Measurements from ENCODE around the gene TBX15. TPM values are rescaled to one million over a fixed set of nuclear protein-coding genes. Genes with fewer than 3 reads are reported as not detected.
A peak's percentile ranks its signal among the peaks of the same experiment; 100 is the strongest.

Gene TBX15
- total RNA-seq, 2 experiments from 2014 or later, result not detected

- Mint-ChIP-seq H3K36me3 (ENCODE audit: low read depth) (no peaks in the 10 kb centered on the region), H3K27me3 (peaks cover 76% of the 10 kb centered on the region), H3K27ac (no peak overlapping the region), H3K4me3 (peak overlapping the region; percentile 15), H3K4me1 (peaks cover 9% of the 10 kb centered on the region), H3K9me3 (ENCODE audit: low read depth) (peaks cover 4% of the 10 kb centered on the region)
- intact Hi-C loops (cut with DNase I, micrococcal nuclease), result loop anchor here in 1 of 2 experiments (10.0 kb wide), 1 partner anchor 847 kb away; no protein-coding TSS in a partner anchor
- DNase-seq (no peak), ATAC-seq (no peak)
- CTCF ChIA-PET, result interaction anchor here (0.5 kb wide), 1 partner anchor 50 kb away, joined by 4 read pairs; no protein-coding TSS in a partner anchor
- POLR2A ChIA-PET, result no interaction called here
These were observed 13.3 kb upstream of the TBX15 start for GRCh38 chr1:119001181-119002027.

DNA sequence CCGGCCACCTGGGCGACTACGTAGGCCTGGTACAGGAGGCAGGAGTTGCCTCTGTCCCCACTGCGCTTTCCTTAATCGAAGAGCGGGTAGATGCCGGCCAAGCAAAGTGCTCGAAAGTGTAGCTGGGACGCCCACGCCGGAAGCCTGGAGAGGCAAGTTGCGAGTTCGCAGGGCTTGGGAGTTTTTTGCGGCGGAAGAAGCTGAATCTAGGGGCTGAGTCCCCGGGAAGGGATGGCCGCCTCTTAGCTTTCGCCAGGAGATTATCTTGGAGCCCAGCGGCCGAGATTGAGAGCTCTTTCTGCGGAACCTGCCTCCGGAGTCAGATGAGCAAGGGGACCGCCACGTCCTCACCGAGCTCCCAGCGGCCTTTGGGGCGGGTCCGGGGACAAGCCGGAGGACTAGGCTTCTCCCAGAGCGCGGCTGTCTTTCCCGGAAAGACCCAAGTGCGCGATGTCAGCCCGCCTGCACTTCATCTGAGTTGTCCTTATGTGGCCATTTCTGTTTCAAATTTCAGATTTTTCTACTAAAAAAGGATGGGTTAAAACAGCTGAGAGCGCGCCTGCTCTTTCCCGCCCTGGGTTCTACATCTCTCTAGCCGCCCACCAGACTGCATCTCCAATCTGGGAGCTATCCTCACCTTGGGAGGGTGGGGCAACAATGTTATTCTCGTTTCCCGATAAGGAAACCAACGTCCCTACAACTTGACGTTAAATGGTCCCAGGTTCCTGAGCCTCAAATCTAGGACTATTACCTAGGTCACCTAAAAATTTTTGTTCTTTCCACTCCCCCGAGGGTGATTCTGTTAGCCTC, 12.4 kb upstream of the TBX15 start:
- intact Hi-C loops (cut with DNase I, micrococcal nuclease), result loop anchor here in 1 of 2 experiments (10.0 kb wide), 1 partner anchor 846 kb away; no protein-coding TSS in a partner anchor
- ATAC-seq, result no peak
- ChIA-PET CTCF (interaction anchor here (0.7 kb wide), 1 partner anchor 8 kb away, joined by 4 read pairs; no protein-coding TSS in a partner anchor), POLR2A (no interaction called here)
- Mint-ChIP-seq H3K4me1 (peaks cover 7% of the 10 kb centered on the region), H3K9me3 (ENCODE audit: low read depth) (peaks cover under 1% of the 10 kb centered on the region), H3K27ac (no peak overlapping the region), H3K4me3 (peak overlapping the region; percentile 15), H3K27me3 (peaks cover 71% of the 10 kb centered on the region), H3K36me3 (ENCODE audit: low read depth) (no peaks in the 10 kb centered on the region)
- no peak for DNase-seq

DNA sequence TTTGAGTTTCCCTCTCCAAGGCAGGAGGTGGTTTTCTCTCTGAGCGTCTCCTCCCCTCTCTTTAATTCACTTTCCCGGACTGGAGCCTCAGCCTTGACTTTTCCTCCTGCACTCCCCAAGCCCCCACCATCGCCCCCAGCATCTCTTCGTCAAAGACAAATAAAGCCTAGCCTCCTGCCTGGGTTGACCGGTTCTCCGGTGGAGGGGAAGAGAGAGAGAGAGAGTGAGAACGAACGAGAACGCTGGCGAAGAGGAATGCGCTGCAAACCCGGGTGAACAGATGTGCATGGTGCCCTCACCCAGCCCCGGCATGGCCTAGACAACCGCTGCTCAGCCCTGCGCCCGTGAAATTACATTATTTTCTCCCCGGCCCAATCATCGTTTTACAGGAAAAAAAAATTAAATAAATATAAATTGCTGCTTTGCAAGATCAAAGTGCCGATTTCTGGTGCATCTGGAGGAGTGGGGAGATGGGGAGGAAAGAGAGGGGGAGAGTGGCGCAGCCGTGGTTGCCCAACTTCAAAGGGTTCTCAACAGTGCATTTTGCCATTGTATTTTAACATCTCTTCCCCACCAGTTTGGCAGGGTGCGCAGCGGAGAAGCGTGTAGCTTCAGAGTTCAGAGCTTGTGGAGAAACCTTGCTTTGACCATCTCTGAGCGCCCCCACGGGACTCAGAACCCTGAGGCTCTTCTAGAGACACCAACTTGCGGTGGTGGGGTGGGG, 11.4 kb upstream of the TBX15 start:
- Mint-ChIP-seq H3K27me3 (peaks cover 72% of the 10 kb centered on the region), H3K36me3 (ENCODE audit: low read depth) (no peaks in the 10 kb centered on the region), H3K9me3 (ENCODE audit: low read depth) (no peaks in the 10 kb centered on the region), H3K27ac (no peak overlapping the region), H3K4me3 (no peak overlapping the region), H3K4me1 (peaks cover 7% of the 10 kb centered on the region)
- DNase-seq (no peak), ATAC-seq (no peak)
- ChIA-PET POLR2A (no interaction called here), CTCF (interaction anchor here (0.6 kb wide), 1 partner anchor 750 kb away, joined by 4 read pairs; no protein-coding TSS in a partner anchor)
- intact Hi-C loops (cut with DNase I, micrococcal nuclease), result loop anchor here in 1 of 2 experiments (10.0 kb wide), 1 partner anchor 845 kb away; no protein-coding TSS in a partner anchor

GRCh38 chr1:118998171-118998570, 10.0 kb upstream of the TBX15 start:
- CTCF ChIA-PET, result no interaction called here
- H3K4me3 Mint-ChIP-seq, result no peak overlapping the region
- intact Hi-C loops (cut with DNase I, micrococcal nuclease), result no loop called here
- no peak for ATAC-seq
- H3K9me3 Mint-ChIP-seq (ENCODE audit: low read depth), result no peaks in the 10 kb centered on the region
- no peak for DNase-seq
- H3K4me1 Mint-ChIP-seq, result peaks cover 7% of the 10 kb centered on the region
- no peak overlapping the region for H3K27ac Mint-ChIP-seq
- peaks cover 2% of the 10 kb centered on the region for H3K36me3 Mint-ChIP-seq (ENCODE audit: low read depth)
- POLR2A ChIA-PET, result no interaction called here
- peaks cover 73% of the 10 kb centered on the region for H3K27me3 Mint-ChIP-seq

DNA sequence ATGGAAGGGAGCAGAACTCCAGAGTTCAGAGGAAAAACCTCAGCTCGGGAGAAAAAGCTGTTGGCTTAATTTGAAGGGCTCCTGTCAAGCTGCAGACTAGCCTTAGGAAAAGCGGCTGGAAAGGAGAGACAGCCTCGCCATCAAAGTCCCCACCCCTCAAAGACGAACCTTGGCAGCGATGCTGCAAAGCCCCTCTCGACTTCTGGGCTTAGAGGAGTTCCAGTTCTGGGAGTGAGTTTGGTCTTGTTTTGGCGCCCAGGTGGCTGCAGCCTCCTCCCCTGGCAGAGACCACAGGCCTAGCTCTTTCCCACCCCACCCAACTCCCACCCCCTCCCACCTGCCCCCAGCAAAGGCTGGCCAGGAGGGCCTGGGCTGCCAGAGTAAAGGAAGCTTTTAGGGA, 9.1 kb upstream of the TBX15 start:
- peaks cover 2% of the 10 kb centered on the region for H3K9me3 Mint-ChIP-seq (ENCODE audit: low read depth)
- ChIA-PET POLR2A (no interaction called here), CTCF (no interaction called here)

DNA sequence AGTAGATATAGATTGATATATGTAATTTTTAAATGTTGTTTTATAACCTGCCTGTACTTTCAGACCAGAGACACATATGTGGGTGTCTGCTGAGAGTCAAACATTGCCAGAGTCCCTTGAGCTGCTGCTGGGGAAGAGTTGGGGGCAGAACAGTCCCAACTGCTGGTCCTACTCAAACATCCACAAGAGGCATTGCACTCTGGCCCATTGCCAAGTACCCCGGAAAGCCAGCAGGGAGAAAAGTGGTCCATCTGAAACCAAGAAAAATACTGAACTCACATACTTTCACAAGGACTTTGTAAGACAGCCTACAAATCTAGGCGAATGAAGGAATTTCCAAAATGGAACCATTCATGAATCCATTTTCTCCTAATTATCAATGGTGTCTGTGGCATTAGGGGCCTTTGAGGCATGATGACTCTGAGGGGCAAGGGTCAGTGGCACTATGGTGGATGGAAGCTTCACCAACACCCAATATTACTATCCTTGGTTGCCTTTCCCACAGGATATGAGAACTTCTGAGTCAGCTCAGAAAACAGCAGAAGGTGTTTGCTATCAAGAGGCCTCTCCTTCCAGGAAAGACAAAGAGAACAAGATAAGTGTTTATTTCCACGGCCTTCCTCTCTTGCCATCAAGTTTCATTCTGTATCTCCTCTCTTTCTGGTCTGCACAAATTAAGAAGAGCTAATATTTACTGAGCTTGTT, 7.3 kb upstream of the TBX15 start:
- Mint-ChIP-seq H3K4me3 (no peak overlapping the region), H3K4me1 (peaks cover 5% of the 10 kb centered on the region), H3K9me3 (ENCODE audit: low read depth) (peaks cover 4% of the 10 kb centered on the region), H3K27me3 (peaks cover 75% of the 10 kb centered on the region), H3K27ac (no peak overlapping the region), H3K36me3 (ENCODE audit: low read depth) (peaks cover 4% of the 10 kb centered on the region)
- CTCF ChIA-PET, result interaction anchor here (0.7 to 1.1 kb wide), 4 partner anchors 13 to 277 kb away, joined by 3 to 4 read pairs (median 4); no protein-coding TSS in a partner anchor
- intact Hi-C loops (cut with DNase I, micrococcal nuclease), result no loop called here
- POLR2A ChIA-PET, result no interaction called here
- DNase-seq, result no peak
- ATAC-seq, result no peak

More for the DNA sequence above, 9.1 kb upstream of the TBX15 start:
- Mint-ChIP-seq H3K4me1 (peaks cover 9% of the 10 kb centered on the region), H3K27ac (no peak overlapping the region), H3K36me3 (ENCODE audit: low read depth) (peaks cover 2% of the 10 kb centered on the region), H3K4me3 (no peak overlapping the region), H3K27me3 (peaks cover 69% of the 10 kb centered on the region)
- intact Hi-C loops (cut with DNase I, micrococcal nuclease), result no loop called here
- ATAC-seq, result no peak
- DNase-seq, result no peak

- intact Hi-C loops (cut with DNase I, micrococcal nuclease), result no loop called here
- POLR2A ChIA-PET, result no interaction called here
- CTCF ChIA-PET, result interaction anchor here (0.8 kb wide), 1 partner anchor 15 kb away, joined by 3 read pairs; no protein-coding TSS in a partner anchor
- peaks cover 4% of the 10 kb centered on the region for H3K9me3 Mint-ChIP-seq (ENCODE audit: low read depth)
- peaks cover 4% of the 10 kb centered on the region for H3K4me1 Mint-ChIP-seq
- peaks cover 4% of the 10 kb centered on the region for H3K36me3 Mint-ChIP-seq (ENCODE audit: low read depth)
- H3K4me3 Mint-ChIP-seq, result no peak overlapping the region
- H3K27ac Mint-ChIP-seq, result no peak overlapping the region
- DNase-seq (no peak), ATAC-seq (no peak)
- H3K27me3 Mint-ChIP-seq, result peaks cover 74% of the 10 kb centered on the region
These were observed 5.5 kb upstream of the TBX15 start for GRCh38 chr1:118993700-118994026.

DNA sequence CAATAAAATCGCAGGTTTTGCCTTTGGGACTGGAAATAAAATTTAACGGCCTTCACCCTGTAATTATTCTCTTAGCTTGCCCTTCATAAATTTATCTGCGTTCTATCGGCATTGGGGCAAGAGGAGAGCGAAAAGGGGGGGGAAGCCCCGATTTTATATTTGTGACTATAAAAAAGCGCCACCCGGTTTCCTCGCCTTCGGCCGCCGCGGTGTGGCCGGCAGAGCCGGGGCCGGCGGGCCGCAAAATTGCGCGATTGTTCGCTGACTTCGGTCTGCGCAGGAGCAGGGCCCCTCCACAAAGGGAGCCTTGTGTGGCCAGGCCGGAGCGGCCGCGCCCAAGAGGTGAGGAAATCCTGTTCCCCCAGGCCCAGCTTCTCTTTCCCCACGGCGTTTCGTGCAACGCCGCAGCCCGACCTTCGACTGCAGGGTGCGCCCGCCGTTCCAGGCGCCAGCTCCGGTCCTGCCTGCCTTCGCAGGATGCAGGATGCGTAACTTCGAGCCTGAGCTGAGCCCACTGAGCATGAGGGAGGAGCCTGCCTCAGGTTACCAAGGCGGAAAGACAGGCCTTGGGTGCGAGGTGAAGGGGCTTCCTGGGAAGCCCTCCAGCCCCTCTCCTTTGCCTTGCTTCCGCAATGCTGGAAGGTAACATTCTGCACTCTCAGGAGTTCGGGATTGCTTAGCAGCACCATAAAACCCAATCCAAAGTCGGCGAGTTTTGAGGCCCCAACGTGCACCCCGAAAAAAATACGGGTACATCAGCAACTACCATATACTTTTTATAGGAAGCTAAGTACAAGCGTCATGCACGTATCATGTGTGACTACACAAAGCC, 4.9 kb upstream of the TBX15 start:
- Mint-ChIP-seq H3K4me3 (no peak overlapping the region), H3K27ac (no peak overlapping the region), H3K4me1 (peaks cover 4% of the 10 kb centered on the region), H3K27me3 (peaks cover 75% of the 10 kb centered on the region), H3K36me3 (ENCODE audit: low read depth) (peaks cover 4% of the 10 kb centered on the region), H3K9me3 (ENCODE audit: low read depth) (peaks cover 4% of the 10 kb centered on the region)
- DNase-seq (no peak), ATAC-seq (no peak)
- POLR2A ChIA-PET, result no interaction called here
- intact Hi-C loops (cut with DNase I, micrococcal nuclease), result no loop called here
- CTCF ChIA-PET, result no interaction called here

DNA sequence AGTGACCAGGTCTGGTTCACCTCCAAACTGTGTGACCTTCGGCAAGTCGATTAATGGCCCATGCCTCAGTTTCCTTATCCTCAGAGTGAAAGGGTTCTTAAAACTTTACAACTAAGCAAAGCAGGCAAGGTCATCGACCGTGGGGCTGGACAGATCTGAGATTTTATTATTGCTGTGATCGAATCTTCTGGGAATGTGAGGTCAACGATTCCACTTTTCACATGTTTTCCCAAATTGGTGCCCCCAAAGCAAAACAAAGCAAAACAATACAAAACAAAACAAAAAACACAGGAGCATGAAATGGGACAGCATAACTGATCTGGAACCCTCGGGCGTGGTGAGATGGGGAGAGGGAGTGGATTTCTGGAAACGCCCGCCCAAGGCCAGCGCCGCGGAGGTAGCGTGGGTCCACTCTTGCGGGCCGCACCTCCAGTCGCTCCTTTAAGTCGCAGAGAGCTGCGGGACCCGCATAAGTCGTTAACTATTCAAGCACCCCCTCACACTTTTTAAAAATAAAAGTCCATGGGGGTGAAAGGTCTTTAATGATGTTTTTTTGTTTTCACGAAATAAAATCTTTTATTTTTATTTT, 4.2 kb upstream of the TBX15 start:
- intact Hi-C loops (cut with DNase I, micrococcal nuclease), result no loop called here
- ChIA-PET POLR2A (no interaction called here), CTCF (no interaction called here)
- peaks cover 4% of the 10 kb centered on the region for H3K36me3 Mint-ChIP-seq (ENCODE audit: low read depth)
- ATAC-seq (no peak), DNase-seq (no peak)
- peaks cover 4% of the 10 kb centered on the region for H3K4me1 Mint-ChIP-seq
- no peak overlapping the region for H3K4me3 Mint-ChIP-seq
- H3K27me3 Mint-ChIP-seq, result peaks cover 74% of the 10 kb centered on the region
- H3K9me3 Mint-ChIP-seq (ENCODE audit: low read depth), result peaks cover 4% of the 10 kb centered on the region
- H3K27ac Mint-ChIP-seq, result no peak overlapping the region

- CTCF ChIA-PET, result no interaction called here
- H3K36me3 Mint-ChIP-seq (ENCODE audit: low read depth), result peaks cover 4% of the 10 kb centered on the region
- no peak for DNase-seq
These were observed 3.3 kb upstream of the TBX15 start for GRCh38 chr1:118991448-118991847.

More at GRCh38 chr1:118991448-118991847, 3.3 kb upstream of the TBX15 start:
- Mint-ChIP-seq H3K4me1 (peaks cover 9% of the 10 kb centered on the region), H3K9me3 (ENCODE audit: low read depth) (peaks cover 4% of the 10 kb centered on the region), H3K27me3 (peaks cover 79% of the 10 kb centered on the region), H3K4me3 (no peak overlapping the region), H3K27ac (no peak overlapping the region)
- POLR2A ChIA-PET, result no interaction called here
- intact Hi-C loops (cut with DNase I, micrococcal nuclease), result loop anchor here in 1 of 2 experiments (2.0 kb wide), 1 partner anchor 13 kb away; no protein-coding TSS in a partner anchor
- ATAC-seq, result no peak

All from activated CD4-positive, alpha-beta T cell treated with anti-CD3 and anti-CD28 coated beads for 36 hours (primary cell).